HK-2 (cell line): Measurements from ENCODE around the gene SSBP2.
"Not testable (repeated sequence)": the region's sequence is repeated elsewhere in the genome, so short reads cannot be mapped to it uniquely, and the experiment has no call there.

ENCODE experiments used
- DNase-seq: peaks from one replicate; pipeline ENCODE4 v3.0.0-alpha.2; 2018; ENCODE audit not compliant: unreplicated experiment

Gene SSBP2

DNA sequence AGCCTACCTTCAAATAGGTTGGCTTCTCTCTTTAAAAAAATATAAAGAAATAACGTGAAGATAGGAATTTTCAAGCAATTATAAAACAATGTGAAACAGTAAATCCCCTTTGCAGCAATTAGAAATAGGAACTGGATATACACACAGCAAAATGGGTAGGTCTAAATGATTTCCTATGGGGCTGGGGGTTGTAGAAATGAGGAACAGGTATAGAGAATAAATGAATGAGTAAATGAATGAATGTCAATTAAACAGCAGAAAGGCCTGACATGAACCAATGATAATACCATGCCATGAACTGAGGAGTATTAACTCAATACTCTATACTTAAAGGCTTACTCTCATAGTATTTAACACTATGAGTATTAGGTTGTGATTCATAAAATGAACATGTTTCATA, 21.6 kb downstream of the SSBP2 start:
- DNase-seq = no peak

DNA sequence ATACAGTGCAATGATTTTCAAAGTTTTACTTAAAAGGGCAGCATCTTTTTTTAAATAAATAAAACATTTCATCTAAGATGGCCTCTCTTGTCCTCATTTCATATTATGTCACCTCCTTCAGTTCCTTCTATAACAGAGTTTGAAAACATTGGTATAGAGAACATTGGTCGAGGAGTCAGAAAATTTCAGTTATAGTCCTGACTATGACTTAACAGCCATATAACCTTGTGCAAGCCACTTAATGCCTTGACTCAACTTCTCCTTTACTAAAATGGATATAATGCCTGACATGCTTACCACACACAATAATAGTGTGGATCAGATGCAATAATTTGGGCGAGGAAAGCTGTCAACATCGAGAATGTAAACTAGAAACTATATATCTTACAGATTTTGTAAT, 22.6 kb downstream of the SSBP2 start:
- DNase-seq = no peak

DNA sequence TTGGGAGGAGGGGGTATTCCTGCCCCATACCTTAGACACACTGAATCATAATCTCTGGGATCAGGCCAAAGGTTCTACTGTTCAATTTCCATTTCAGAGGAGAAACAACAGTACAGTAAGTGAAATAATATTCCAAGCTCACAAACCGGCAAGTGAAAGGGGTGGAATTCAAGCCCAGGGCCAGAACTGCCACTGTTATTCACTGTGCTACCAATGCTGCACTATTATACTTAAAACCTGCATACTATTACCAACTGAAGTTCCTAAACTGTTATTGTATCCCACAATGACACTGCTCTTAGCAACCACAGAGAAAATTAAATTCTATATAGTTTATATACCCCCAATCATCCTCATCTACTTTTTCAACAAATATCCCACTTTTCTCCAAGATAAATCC, 24.6 kb downstream of the SSBP2 start:
- no peak for DNase-seq

GRCh38 chr5:81724571-81724970, 26.3 kb downstream of the SSBP2 start:
- DNase-seq = no peak

- DNase-seq = no peak
Observed at GRCh38 chr5:81724108-81724507, 26.8 kb downstream of the SSBP2 start.

- DNase-seq = no peak
Observed at GRCh38 chr5:81721049-81721448, 29.8 kb downstream of the SSBP2 start.

DNA sequence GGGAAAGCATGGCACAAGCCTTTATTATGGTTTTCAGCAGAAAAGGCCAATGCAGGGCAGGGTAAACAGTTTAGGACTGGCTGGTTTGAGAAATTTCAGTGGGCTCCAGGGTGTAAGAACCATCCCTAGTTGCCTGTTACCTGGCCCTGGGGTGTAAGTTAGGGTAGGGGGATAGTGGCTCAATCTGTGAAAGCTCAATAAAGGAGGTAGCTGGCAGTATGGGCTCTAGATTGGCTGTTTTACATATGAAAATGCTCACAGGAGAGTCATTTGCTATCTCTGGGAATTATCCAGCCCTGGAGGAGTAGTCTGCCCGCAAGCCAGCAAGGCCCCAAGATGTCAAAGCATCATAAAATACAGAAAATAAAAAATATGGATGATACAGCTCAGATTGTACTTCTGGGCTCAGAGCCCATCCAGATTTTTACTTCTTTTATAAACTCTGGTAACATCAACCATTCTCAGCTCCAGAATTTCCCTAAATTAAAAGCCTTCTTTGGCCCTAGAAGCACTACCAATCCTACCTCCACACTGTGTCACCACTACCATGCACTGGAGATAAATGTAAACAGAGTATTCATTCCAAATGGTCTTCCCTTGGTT, 31.1 kb downstream of the SSBP2 start:
- DNase-seq = no peak

GRCh38 chr5:81718300-81718699, 32.6 kb downstream of the SSBP2 start:
- DNase-seq = no peak

DNA sequence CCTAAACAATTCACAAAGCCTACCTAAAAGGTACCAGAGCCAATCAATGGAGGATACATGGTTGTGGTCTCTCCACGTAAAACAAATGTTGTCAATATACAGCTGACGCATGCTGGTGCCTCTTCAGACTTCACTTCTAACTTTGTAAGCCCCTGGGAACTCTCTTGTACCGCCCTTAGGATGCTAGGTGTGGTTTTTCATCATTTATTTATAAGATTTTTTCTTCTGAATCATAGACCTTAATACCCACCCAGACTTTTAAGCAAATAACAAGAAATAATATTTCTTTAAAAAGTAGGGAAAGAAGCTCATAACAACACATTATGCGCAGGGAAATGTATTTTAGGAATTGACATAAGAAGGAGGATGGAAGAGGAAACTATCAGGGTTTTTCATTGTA, 33.0 kb downstream of the SSBP2 start:
- no peak for DNase-seq

- DNase-seq = no peak
Observed at GRCh38 chr5:81717226-81717625, 33.7 kb downstream of the SSBP2 start.

DNA sequence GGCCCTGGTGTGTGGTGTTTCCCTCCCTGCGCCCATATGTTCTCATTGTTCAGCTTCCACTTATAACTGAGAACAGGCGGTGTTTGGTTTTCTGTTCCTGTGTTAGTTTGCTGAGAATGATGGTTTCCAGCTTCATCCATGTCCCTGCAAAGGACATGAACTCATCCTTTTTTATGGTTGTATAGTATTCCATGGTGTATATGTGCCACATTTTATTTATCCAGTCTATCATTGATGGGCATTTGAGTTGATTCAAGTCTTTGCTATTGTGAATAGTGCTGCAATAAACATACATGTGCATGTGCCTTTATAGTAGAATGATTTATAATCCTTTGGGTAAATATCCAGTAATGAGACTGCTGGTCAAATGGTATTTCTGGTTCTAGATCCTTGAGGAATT, 36.8 kb downstream of the SSBP2 start:
- DNase-seq = not testable (repeated sequence)

DNA sequence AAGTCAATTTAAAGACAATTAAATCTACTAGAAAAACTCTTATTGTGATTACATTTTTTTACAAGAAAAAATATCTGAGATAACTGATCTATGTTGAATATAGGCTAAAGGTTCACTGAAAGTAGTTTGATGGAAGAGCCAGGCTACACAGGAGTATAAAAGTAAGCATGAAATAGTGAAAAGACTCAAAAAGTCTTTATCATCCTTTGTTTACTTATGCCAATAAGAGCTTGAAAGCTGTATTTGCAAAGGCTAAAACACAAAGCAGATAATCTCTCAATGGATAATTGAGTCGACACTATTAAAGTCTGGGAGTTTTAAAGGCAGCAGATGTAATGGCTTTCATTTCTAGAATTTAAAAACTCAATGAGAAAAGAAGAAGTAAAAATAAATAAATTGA, 42.0 kb downstream of the SSBP2 start:
- DNase-seq = no peak

- no peak for DNase-seq
Observed at GRCh38 chr5:81703840-81704239, 47.1 kb downstream of the SSBP2 start.

DNA sequence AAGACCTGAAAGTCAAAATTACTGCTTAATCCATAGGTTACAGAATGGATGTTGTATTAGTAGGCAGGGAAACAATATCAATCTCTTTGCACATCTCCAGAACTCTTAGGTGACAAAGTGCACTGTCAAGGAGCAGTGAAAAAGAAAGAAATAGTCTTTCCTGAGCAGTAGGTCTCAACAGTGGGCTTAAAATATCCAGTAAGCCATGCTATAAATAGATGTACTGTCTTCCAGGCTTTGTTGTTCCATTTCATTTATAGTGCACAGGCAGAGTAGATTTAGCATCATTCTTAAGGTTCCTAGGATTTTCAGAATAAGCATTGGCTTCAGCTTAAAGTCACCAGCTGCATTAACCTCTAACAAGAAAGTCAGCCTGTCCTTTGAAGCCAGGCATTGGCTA, 50.7 kb downstream of the SSBP2 start:
- no peak for DNase-seq

DNA sequence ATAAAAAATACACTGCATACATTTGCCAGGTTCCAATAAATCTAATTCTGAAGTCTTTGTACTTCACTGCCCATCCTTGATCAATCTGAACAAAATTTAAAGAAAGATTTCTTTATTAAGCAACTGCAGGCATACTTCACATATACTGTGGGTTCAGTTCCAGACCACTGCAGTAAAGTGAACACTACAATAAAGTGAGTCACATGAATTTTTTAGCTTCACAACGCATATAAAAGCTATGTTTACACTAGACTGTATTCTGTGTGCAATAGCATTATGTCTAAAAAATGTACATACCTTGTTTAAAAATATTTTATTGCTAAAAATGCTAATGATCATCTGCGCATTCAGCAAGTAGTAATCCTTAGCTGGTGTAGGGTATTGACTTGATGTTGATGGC, 52.1 kb downstream of the SSBP2 start:
- no peak for DNase-seq

DNA sequence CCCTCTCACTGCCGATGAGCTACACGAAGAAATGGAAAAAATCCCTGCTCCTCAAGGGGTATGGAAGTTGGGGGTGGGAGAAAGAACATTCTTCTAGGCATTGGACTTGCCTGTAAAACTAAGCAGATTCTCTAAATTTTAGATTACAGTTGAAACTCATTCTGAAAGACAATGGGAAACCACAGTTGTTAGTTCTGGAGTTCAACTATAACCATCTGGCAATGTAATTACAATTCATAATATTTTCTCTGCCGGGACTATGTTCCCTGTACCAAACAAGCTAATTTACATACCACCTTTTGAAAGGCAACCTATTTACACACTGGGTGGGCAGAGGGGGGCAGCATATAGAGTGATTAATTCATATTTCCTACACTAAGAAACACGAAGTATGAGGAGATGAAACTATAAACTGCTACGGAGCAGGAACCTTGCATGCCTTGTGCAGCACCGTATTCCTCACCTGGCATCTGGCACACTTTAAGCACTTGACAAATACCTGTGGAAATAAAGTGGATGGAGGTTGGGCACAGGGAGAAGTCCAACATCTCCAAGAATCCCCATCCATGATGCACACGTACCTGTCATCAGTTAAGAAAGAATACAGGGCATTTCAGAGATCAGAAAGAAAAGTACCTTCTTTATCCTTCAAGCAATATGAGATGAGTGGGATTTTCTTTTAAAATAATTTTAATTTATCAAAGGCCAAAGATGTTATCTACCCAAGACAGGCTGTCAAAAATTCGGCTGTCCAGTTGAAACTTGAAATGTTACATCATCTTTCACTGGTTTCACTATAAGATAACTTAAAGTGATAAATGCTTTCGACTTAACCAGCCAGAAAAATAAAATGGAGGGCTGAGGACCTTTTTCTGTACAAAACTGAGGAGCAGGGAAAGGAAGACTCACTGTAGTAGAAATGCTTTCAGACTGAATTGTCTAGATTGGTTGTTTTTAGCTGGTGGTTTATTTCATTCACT, 54.2 kb downstream of the SSBP2 start:
- DNase-seq = no peak

DNA sequence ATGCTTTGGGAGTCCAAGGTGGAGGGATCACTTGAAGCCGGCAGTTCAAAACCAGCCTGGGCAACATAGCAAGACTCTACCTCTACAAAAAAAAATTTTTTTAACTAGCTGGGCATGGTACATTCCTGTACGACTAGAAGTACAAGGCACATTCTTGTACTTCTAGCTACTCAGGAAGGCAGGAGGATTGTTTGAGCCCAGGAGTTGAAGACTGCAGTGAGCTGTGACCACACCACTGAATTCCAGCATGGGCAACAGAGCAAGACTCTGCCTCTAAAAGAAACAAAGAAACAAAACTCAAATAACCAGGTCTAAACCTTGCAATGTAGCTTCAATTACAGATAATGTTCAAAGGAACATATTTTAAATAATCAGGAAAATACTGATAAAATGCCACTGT, 56.2 kb downstream of the SSBP2 start:
- no peak for DNase-seq

DNA sequence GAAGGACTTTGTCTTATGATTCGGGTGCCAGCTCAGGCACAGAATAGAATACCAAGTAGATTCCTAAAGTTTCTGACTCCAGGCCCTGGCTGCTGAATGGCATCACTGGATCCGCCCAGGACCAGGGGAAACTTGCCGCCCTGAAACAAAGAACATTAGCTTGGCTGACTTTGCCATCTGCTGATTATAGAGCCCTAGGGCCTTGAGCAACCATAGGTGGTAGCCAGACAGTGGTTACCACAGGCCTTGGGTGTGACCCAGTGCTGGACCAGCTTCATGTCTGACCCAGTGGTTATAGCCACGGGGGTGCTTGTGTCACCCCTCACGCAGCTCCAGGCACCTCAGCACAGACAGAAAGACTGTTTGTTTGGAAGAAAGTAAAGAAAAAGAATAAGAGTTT, 62.7 kb downstream of the SSBP2 start:
- DNase-seq = no peak

GRCh38 chr5:81687292-81687691, 63.6 kb downstream of the SSBP2 start:
- no peak for DNase-seq

- DNase-seq = no peak
Observed at GRCh38 chr5:81685471-81685870, 65.4 kb downstream of the SSBP2 start.

DNA sequence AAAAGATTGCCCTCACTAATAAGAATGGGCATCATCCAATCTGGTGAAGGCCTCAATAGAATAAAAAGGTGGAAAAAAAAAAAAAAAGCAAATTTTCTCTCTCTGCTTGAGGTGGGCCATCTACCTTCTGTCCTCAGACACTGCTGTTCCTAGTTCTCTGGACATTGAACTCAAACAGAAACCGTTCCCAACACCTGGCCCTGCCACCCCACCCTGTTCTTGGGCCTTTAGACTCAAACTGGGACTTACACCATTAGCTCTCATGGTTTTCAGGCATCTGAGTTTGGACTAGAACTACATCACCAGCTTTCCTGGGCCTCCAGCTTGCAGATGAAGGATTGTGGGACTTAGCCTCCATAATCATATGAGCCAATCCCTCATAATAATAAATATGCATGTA, 71.0 kb downstream of the SSBP2 start:
- DNase-seq = no peak

DNA sequence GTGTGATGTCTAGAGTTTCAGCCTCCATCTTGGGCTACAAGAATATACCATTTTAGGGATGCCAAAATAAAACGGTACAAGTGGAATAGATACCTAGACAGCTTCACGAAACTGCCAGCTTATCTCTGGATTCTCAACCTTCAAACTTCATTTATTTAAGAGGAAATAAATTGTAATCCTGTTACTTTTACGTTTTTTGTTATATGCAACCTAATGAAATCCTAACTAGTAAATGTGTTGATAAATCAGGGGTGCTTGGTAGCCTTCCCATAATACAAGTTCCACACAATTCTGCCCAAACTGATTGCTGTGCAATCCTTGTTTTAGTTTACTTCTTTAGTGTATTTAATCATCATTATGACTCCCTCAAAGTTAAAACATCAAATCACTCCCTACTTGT, 75.5 kb downstream of the SSBP2 start:
- DNase-seq = no peak

DNA sequence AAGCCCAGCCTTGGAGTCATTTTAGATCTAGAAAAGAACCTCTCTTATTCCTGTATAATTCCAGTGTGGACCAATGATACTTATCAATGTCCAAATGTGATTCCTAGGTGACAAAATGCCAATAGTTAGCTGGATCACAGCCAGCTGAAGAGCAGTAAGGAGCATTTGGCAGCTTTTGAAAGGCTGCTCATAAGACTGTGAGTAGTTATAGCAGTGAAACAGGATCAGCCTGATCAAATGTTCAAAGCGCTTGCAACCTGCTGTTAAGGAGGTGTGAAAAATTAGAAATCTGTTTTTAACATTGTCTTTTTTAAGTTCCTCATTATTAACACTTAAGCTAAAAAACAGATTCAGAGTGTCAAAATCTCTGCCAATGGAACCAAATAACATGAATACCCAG, 85.1 kb downstream of the SSBP2 start:
- no peak for DNase-seq
